Kidney epithelial cell (primary cell): ENCODE results near the gene MAP3K14. TPM values are rescaled to one million over a fixed set of nuclear protein-coding genes. Genes with fewer than 3 reads are reported as not detected.
"Not testable (repeated sequence)": the region's sequence is repeated elsewhere in the genome, so short reads cannot be mapped to it uniquely, and the experiment has no call there.

Experiments used
- DNase-seq: peaks from one replicate; pipeline ENCODE4 v3.0.0-alpha.2; 2010; ENCODE audit warnings: low read depth
- H3K27me3 ChIP-seq: 2 replicates; pipeline ENCODE4 v1.6.0; 2011; ENCODE audit warnings: low read length; ENCODE audit not compliant: control insufficient read depth, insufficient read depth
- H3K36me3 ChIP-seq: 2 replicates; pipeline ENCODE4 v1.5.1; 2011; ENCODE audit warnings: low read length; ENCODE audit not compliant: control insufficient read depth, insufficient read depth
- H3K4me3 ChIP-seq: 2 replicates; pipeline ENCODE4 v1.5.1; 2011; ENCODE audit warnings: low read depth, mild to moderate bottlenecking, control low read depth, low read length
- CTCF ChIP-seq: IDR thresholded peaks from 2 replicates; pipeline ENCODE4 v1.5.1; 2011; ENCODE audit warnings: mild to moderate bottlenecking, moderate library complexity, low read length, control low read depth, inconsistent platforms; ENCODE audit not compliant: insufficient read depth, poor library complexity, severe bottlenecking
- total RNA-seq: library from RNA; depleted of rRNA; stranded (reverse); fragments of >200 nt; gene quantifications from 2 replicates; pipeline ENCODE4 v1.2.3, GENCODE V29; 2015

MAP3K14 gene
- total RNA-seq, 1 donor from 2014 or later: 3.8 TPM

DNA sequence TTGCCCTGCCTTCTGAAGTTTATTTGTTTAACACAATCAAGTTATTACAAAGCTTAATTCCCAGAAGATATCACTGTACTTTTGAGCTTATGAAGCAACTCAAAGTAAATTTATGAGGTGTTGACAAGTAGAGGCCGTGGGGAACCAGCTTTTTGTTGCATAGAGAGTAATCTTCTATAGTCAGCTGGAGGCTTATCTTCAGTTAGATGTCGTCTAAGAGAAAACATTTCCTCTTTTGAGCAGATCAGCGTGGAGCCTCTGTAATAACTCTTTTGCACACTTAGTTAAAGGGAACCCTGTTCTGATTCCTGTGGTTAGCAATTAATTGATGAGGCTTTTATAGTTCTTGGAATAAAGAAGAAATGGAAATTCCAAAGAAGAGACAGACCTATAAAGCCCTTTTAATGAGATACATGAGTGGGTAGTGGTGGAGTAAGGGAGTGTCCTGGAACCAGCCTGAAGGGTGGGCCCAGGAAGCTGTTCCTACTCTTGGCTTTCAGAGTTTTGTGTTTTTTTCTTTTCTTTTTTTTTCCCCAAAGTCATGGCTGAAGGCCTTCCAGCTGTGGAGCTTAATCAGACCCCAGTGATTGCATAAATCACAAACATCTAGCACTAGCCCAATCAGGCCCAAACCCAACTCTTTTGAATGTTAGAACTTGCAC is 28.9 kb upstream of the MAP3K14 start:
- TF ChIP-seq CTCF: no peak
- DNase-seq: no peak
- Histone ChIP-seq H3K36me3 (no peaks in the 10 kb centered on the region), H3K27me3 (no peaks in the 10 kb centered on the region), H3K4me3 (no peak overlapping the region)

DNA sequence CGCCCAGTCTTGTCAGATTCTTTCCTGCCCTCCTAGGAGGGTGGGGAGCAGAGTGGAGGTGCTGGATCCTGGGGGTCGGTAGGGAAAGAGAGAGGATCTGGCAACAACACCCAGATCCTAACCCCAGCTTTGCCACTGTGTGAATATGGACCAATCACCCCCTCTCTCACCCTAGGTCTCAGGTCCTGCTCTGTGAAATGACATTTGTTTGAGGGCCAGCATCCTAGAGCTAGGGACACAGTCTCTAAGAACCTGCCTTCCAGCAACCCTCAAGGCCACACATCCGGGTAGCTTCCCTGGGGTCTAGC is 28.4 kb upstream of the MAP3K14 start:
- DNase-seq: no peak
- no peak for TF ChIP-seq CTCF
- Histone ChIP-seq H3K36me3 (no peaks in the 10 kb centered on the region), H3K27me3 (no peaks in the 10 kb centered on the region), H3K4me3 (no peak overlapping the region)

DNA sequence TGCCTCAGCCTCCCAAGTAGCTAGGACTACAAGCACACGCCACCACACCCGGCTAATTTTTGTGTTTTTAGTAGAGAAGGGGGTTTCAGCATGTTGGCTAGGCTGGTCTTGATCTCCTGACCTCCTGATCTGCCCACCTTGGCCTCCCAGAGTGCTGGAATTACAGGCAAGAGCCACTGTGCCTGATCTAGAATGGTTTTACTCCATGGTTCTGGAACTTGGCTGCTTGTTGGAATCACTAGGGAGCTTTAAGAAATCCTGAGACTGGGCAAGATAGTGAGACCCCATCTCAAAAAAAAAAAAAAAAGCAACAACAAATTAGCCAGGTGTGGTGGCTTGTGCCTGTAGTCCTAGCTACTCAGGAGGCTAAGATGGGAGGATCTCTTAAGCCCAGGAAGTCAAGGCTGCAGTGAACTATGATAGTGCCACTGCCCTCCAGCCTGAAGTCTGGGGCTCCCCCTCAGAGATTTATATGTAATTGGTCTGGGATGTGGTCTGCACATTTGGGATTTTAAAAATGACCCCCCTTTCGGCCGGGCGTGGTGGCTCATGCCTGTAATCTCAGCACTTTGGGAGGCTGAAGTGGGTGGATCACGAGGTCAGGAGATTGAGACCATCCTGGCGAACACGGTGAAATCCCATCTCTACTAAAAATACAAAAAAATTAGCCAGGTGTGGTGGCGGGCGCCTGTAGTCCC is 27.3 kb upstream of the MAP3K14 start:
- DNase-seq, H3K36me3 ChIP-seq, H3K4me3 ChIP-seq, H3K27me3 ChIP-seq: not testable (repeated sequence)

DNA sequence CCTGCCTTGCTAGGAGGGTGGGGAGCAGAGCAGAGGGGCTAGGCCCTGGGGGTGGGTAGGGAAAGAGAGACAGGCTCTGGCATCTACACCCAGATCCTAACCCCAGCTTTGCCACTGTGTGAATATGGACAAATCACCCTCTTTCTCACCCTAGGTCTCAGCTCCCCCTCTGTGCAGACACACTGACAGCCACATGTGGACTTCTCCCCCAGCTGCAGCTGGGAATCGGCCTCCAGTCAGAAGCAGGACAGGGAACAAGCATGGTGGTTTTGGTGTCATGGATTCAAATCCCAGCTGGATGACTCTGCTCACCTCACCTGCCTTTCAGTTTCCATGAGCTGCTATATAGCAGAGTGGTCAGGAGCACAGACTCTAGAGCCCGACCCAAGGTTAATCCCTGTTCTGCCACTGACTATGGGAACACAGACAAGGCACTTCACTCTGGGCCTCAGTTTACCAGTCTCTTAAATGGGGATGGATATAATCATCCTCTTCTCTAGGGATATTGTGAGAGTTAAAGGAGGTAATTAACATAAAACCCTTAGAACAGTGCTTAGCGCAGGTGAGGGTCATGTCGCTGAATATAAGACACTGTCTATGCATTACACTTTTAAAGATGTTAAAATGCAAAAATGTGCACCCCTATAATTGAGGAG is 26.2 kb upstream of the MAP3K14 start:
- no peak for TF ChIP-seq CTCF
- no peak for DNase-seq
- Histone ChIP-seq H3K27me3 (no peaks in the 10 kb centered on the region), H3K36me3 (no peaks in the 10 kb centered on the region), H3K4me3 (no peak overlapping the region)

DNA sequence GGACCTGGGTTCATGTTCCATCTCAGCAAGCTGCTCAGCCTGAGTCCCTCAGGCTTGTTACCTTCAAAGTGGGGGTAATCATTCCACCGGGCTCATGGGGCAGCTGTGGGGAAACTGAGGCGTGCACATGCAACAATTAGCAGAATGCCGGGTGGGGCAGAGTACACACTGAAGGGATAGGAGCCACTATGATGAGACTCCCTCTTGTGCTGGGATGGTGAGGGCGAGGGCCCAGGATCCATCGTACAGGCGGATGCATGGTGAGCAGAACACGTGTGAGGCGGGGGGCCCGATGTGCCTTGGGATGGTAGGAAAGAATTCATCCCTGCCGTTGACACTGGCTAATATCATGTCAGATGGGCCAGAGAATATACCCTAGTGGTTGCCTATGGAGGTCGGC is 25.5 kb upstream of the MAP3K14 start:
- no peak for DNase-seq
- no peak overlapping the region for H3K4me3 ChIP-seq
- no peaks in the 10 kb centered on the region for H3K27me3 ChIP-seq
- TF ChIP-seq CTCF: no peak
- H3K36me3 ChIP-seq: no peaks in the 10 kb centered on the region

GRCh38 chr17:45341533-45342158 is 24.8 kb upstream of the MAP3K14 start:
- DNase-seq: peak; percentile 75
- no peak overlapping the region for H3K4me3 ChIP-seq
- H3K36me3 ChIP-seq: no peaks in the 10 kb centered on the region
- H3K27me3 ChIP-seq: no peaks in the 10 kb centered on the region
- TF ChIP-seq CTCF: no peak
